Endothelial cell of umbilical vein (primary cell): ENCODE data around the gene TIMM29. TPM values are rescaled to one million over a fixed set of nuclear protein-coding genes. Genes with fewer than 3 reads are reported as not detected.

ENCODE experiments used
- BruUV-seq: library from RNA; stranded (reverse); fragments of 400-500 nt; replicated peaks from 2 replicates; lab custom pipeline; 2021; lab: Mats Ljungman, UMichigan
- CTCF ChIA-PET: fragments of 300-600, 350-600 bp; sonication (Branson Sonifier 250); formaldehyde crosslinking; loops from one replicate; lab custom pipeline; 2021; ENCODE audit warnings: antibody characterized with exemption, inconsistent platforms; lab: Charles Lee
- POLR2A ChIA-PET: fragments of 300-600, 350-600 bp; sonication (Branson Sonifier 250); formaldehyde crosslinking; loops from one replicate; lab custom pipeline; 2021; ENCODE audit warnings: antibody characterized with exemption, inconsistent platforms; lab: Charles Lee
- DNase-seq: peaks from one replicate; pipeline ENCODE4 v3.0.0-alpha.2; 2011; ENCODE audit warnings: low read depth, low spot score
- FAIRE-seq: peaks from 2 replicates; lab custom pipeline; 2011; peaks lifted over from hg19 to GRCh38; lab: Jason Lieb, UNC
- H2AFZ ChIP-seq: 2 replicates; pipeline ENCODE4 v1.6.0; 2012; ENCODE audit warnings: low read depth, low read length, control low read depth, inconsistent platforms
- H3K27ac ChIP-seq: 2 replicates; pipeline ENCODE4 v1.5.1; 2011; ENCODE audit warnings: low read depth, mild to moderate bottlenecking, control low read depth, low read length, moderate library complexity; ENCODE audit not compliant: insufficient read depth
- H3K27me3 ChIP-seq, 2 experiments: 2 replicates each; pipeline versions ENCODE4 v1.6.0 to v1.6.1; 2011; ENCODE audit warnings: low read length in 2 of 2, mixed read lengths in 1 of 2; ENCODE audit not compliant: control insufficient read depth in 2 of 2, insufficient read depth in 2 of 2
- H3K36me3 ChIP-seq, 2 experiments: 2 replicates in 1 of 2; 3 replicates in 1 of 2; pipeline ENCODE4 v1.5.1; 2011; ENCODE audit warnings: low read length in 2 of 2, mild to moderate bottlenecking in 1 of 2, moderate library complexity in 1 of 2; ENCODE audit not compliant: control insufficient read depth in 2 of 2, insufficient read depth in 2 of 2; ENCODE audit errors: extremely low read depth in 1 of 2
- H3K4me1 ChIP-seq: 3 replicates; pipeline ENCODE4 v1.5.1; 2011; ENCODE audit warnings: mild to moderate bottlenecking, low read length; ENCODE audit not compliant: control insufficient read depth, insufficient read depth; ENCODE audit errors: extremely low read depth
- H3K4me2 ChIP-seq: 2 replicates; pipeline ENCODE4 v1.6.1; 2011; ENCODE audit warnings: low read length, control low read depth, mixed read lengths; ENCODE audit not compliant: insufficient read depth
- H3K4me3 ChIP-seq, 3 experiments: fragments of 200-600 bp in 1 of 3; sonication (generic), shearing (Covaris generic) in 1 of 3; replicated peaks in 1 of 3; 2 replicates each; pipeline ENCODE4 v1.5.1; 2011 to 2016; ENCODE audit warnings: control low read depth in 3 of 3, low read length in 3 of 3, mild to moderate bottlenecking in 2 of 3, inconsistent platforms in 1 of 3, low read depth in 1 of 3, moderate library complexity in 1 of 3; ENCODE audit not compliant: insufficient read depth in 1 of 3
- H3K79me2 ChIP-seq: 2 replicates; pipeline ENCODE4 v1.6.0; 2012; ENCODE audit warnings: low read length, inconsistent platforms; ENCODE audit not compliant: control insufficient read depth, insufficient read depth
- H3K9ac ChIP-seq: replicated peaks from 2 replicates; pipeline ENCODE3; 2011; ENCODE audit warnings: low read length, control low read depth; ENCODE audit not compliant: insufficient read depth; ENCODE audit errors: extremely low read depth
- H3K9me1 ChIP-seq: replicated peaks from 3 replicates; pipeline ENCODE4 v1.6.0; 2011; ENCODE audit warnings: mild to moderate bottlenecking, low read length; ENCODE audit not compliant: control insufficient read depth, insufficient read depth; ENCODE audit errors: extremely low read depth
- H3K9me3 ChIP-seq: replicated peaks from 2 replicates; pipeline ENCODE4 v1.5.1; 2012; ENCODE audit warnings: low read length, inconsistent platforms; ENCODE audit not compliant: control insufficient read depth, insufficient read depth
- H4K20me1 ChIP-seq: replicated peaks from 2 replicates; pipeline ENCODE3; 2011; ENCODE audit warnings: mild to moderate bottlenecking, low read length; ENCODE audit not compliant: control insufficient read depth, insufficient read depth; ENCODE audit errors: extremely low read depth
- CTCF ChIP-seq, 2 donors: IDR thresholded peaks; 1 replicate in 1 of 2; 2 replicates in 1 of 2; pipeline ENCODE4 v1.5.1; 2011; ENCODE audit warnings: low read length in 2 of 2, mild to moderate bottlenecking in 2 of 2, moderate library complexity in 2 of 2, control low read depth in 1 of 2, inconsistent platforms in 1 of 2, low read depth in 1 of 2; ENCODE audit not compliant: insufficient read depth in 1 of 2; ENCODE audit errors: extremely low read depth in 1 of 2
- EZH2 ChIP-seq: IDR thresholded peaks from 2 replicates; pipeline ENCODE4 v1.6.1; 2012; ENCODE audit warnings: borderline replicate concordance, low read depth, mild to moderate bottlenecking, moderate library complexity, low read length, inconsistent platforms; ENCODE audit not compliant: severe bottlenecking
- FOS ChIP-seq: IDR thresholded peaks from 2 replicates; pipeline ENCODE4 v1.6.1; 2011; ENCODE audit warnings: mild to moderate bottlenecking, low read length, moderate library complexity, borderline replicate concordance; ENCODE audit not compliant: insufficient read depth
- GATA2 ChIP-seq: IDR thresholded peaks from 2 replicates; pipeline ENCODE4 v1.7.0; 2011; ENCODE audit warnings: low read depth, mild to moderate bottlenecking, moderate library complexity, mixed read lengths, low read length; ENCODE audit not compliant: insufficient read length, insufficient read depth
- JUN ChIP-seq: IDR thresholded peaks from 2 replicates; pipeline ENCODE4 v1.6.1; 2011; ENCODE audit warnings: borderline replicate concordance, low read depth; ENCODE audit not compliant: insufficient read length, insufficient read depth
- MAX ChIP-seq: IDR thresholded peaks from 2 replicates; pipeline ENCODE4 v1.6.1; 2011; ENCODE audit not compliant: insufficient read depth, insufficient read length
- MYC ChIP-seq: IDR thresholded peaks from one replicate; pipeline ENCODE4 v1.6.1; 2011; ENCODE audit warnings: mild to moderate bottlenecking, low read depth, low read length
- POLR2A ChIP-seq: IDR thresholded peaks from 2 replicates; pipeline ENCODE4 v1.6.1; 2012; ENCODE audit warnings: low read depth, mild to moderate bottlenecking, control low read depth, low read length
- POLR2AphosphoS5 ChIP-seq: IDR thresholded peaks from 2 replicates; pipeline ENCODE4 v1.6.1; 2012; ENCODE audit warnings: low read depth, mild to moderate bottlenecking, control low read depth, low read length, moderate library complexity; ENCODE audit not compliant: insufficient read depth
- dilution Hi-C: fragments of 300-500 bp; cut with MboI; formaldehyde crosslinking; loops from one replicate; pipeline ENCODE4 v1.15.0; 2019; ENCODE audit warnings: low sequenced_read_pairs; ENCODE audit not compliant: extremely low pct_ligation_motif_present
- intact Hi-C: fragments of 100-400 bp; cut with micrococcal nuclease; formaldehyde crosslinking; loops from one replicate; pipeline ENCODE4 v1.10.0; 2022
- polyA plus RNA-seq, 4 experiments: library from polyadenylated mRNA; depleted of rRNA in 3 of 4; stranded (reverse) in 3 of 4; unstranded in 1 of 4; fragments of >200 nt; gene quantifications; 2 replicates each; pipeline versions ENCODE4 v1.2.1 to v1.2.3, GENCODE V29; 2011 to 2012; ENCODE audit warnings: missing spikeins in 1 of 4
- total RNA-seq: library from RNA; stranded (reverse); gene quantifications from 2 replicates; pipeline ENCODE4 v1.2.3, GENCODE V29; 2021

TIMM29 gene
- total and polyA plus RNA-seq, 2 donors (not counting 3 experiments of a cell fraction or from before 2014, with no cell fraction given) = 10.7 to 20.6 TPM

GRCh38 chr19:10885201-10886169, 43.1 kb upstream of the TIMM29 start:
- Histone ChIP-seq H3K27me3 (no peaks in the 10 kb centered on the region), H3K4me1 (no peaks in the 10 kb centered on the region), H3K4me3 (no peak overlapping the region), H3K27ac (no peak overlapping the region), H3K4me2 (no peak overlapping the region), H4K20me1 (no peaks in the 10 kb centered on the region), H2AFZ (no peak overlapping the region), H3K9me1 (no peaks in the 10 kb centered on the region), H3K9ac (no peak overlapping the region), H3K79me2 (peaks cover 36% of the 10 kb centered on the region), H3K9me3 (no peaks in the 10 kb centered on the region), H3K36me3 (no peaks in the 10 kb centered on the region)
- ChIA-PET CTCF (interaction anchor here (0.5 to 2.6 kb wide), 3 partner anchors 14 to 56 kb away, joined by 3 to 14 read pairs (median 3); partner anchors contain the start of gene CARM1), POLR2A (interaction anchor here (0.6 to 0.7 kb wide), 2 partner anchors 9 to 333 kb away, joined by 4 to 10 read pairs; no protein-coding TSS in a partner anchor)
- FAIRE-seq (peak; percentile 21), DNase-seq (no peak)
- dilution Hi-C loops = no loop called here
- intact Hi-C loops = no loop called here
- BruUV-seq = no TSS peak
- TF ChIP-seq JUN (no peak), CTCF (IDR thresholded peaks at IDR 0.05; ENCODE audit: extremely low read depth in 1 of 2, insufficient read depth in 1 of 2, low read depth in 1 of 2, low read length in 2 of 2) (no peak), POLR2A (no peak), POLR2AphosphoS5 (no peak), GATA2 (no peak), MYC (no peak), EZH2 (no peak), MAX (no peak), FOS (no peak)
